Stimulated activated memory B cell treated with anti-CD40 and anti-IgM and Interleukin-4, amounts not matched to agents 10 μg/mL and 1 μg/mL and 100 μg/mL, for 72 hours (primary cell): ENCODE results near the gene IL5RA.
A peak's percentile ranks its signal among the peaks of the same experiment; 100 is the strongest.

Experiments
- ATAC-seq: fragments of 150-1000 bp; cut with Tn5 transposase; 2 replicates; pipeline ENCODE4 v1.10.0; 2021
- H3K27ac Mint-ChIP-seq: one replicate; pipeline ENCODE4 v1.8.0; 2022; ENCODE audit warnings: mild to moderate bottlenecking, mixed read lengths
- H3K27me3 Mint-ChIP-seq: one replicate; pipeline ENCODE4 v1.8.0; 2022; ENCODE audit warnings: mixed read lengths
- H3K36me3 Mint-ChIP-seq: one replicate; pipeline ENCODE4 v1.8.0; 2022; ENCODE audit warnings: mixed read lengths
- H3K4me1 Mint-ChIP-seq: one replicate; pipeline ENCODE4 v1.8.0; 2022; ENCODE audit warnings: mixed read lengths
- H3K4me3 Mint-ChIP-seq: one replicate; pipeline ENCODE4 v1.8.0; 2022; ENCODE audit warnings: mild to moderate bottlenecking, moderate library complexity, mixed read lengths
- H3K9me3 Mint-ChIP-seq: one replicate; pipeline ENCODE4 v1.8.0; 2022; ENCODE audit warnings: mixed read lengths

The IL5RA gene

DNA sequence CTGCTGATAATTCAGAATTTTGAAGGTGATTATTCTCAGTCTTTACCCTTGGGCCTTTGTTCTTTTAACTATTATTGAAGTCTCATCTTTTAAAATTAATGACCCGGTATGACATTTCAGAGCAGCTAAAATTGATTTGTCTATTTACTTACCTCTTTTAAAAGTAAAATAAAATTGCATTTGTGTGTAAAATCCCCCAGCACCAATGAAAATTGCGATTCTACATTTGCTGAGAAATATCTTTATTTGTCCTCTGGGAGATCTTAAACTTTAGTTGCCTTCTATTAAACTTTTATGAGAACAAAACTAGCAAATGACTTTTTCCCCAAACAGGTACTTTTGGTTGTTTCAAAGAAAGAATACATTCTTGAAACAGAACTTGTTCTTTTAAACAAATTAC is 7.5 kb upstream of the IL5RA start:
- H3K27ac Mint-ChIP-seq = no peak overlapping the region
- H3K36me3 Mint-ChIP-seq = no peaks in the 10 kb centered on the region
- no peaks in the 10 kb centered on the region for H3K27me3 Mint-ChIP-seq
- H3K4me3 Mint-ChIP-seq = no peak overlapping the region
- ATAC-seq = no peak
- peaks cover 17% of the 10 kb centered on the region for H3K4me1 Mint-ChIP-seq
- peaks cover 3% of the 10 kb centered on the region for H3K9me3 Mint-ChIP-seq

DNA sequence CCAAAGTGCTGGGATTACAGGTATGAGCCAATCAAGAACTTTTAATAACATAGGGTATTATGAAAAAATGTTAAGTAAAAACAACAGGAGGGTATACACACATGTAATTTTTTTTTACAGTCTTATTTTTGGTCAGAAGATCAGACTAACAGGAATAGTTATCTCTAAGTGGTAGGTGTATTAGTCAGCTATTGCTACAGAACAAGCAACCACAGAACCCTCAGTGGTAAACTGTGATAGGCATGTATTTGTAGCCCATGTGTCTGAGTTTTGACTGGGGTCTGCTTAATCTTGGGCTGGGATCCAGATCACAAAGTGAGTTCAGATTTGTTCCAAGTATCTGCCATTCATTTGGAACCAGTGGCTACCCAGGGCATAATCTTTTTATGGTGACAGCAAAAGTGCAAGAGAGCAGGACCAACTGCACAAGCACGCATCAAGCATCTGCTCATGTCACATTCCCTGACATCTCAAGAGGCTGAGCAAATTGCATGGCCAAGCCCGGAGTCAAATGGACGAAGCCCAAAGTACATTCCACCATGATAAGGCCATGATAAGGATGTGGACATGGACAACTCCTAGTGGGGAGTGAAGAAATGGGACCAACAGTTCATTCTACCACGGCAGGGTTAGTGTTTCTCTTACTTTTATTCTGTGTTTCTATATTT is 3.0 kb upstream of the IL5RA start:
- Mint-ChIP-seq H3K4me1 (peaks cover 40% of the 10 kb centered on the region), H3K36me3 (no peaks in the 10 kb centered on the region), H3K27me3 (no peaks in the 10 kb centered on the region), H3K27ac (no peak overlapping the region), H3K9me3 (peaks cover 3% of the 10 kb centered on the region), H3K4me3 (no peak overlapping the region)
- ATAC-seq = no peak

DNA sequence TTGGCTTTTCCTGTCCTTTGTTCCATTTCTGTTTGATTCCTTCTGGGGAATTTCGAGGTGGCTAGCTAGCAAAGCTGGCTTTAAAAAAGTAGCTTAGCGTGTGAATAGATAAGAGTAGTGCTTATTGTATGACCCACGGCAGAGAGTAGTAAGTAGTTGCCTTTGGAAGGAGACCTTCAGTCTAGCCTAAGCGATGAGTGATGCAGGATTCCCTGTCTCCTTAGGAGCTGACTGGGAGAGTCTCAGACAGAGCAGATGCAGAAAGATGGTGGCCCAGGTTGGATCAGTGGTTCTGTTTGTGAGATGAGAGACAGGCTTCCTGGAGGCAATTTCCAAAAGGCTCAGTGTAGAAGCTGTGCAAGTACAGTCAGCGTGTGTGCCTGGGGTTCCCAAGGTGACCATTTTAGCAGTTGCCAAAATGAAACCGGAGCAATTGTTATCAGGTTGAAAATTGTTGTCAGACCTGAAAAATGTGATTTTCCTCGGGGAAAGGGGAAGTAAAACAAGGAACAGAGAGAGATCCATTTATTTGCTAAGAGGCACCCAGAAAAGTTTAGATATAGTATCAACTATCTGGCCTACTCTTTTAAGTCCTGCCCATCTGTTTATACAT is 681 bp upstream of the IL5RA start:
- no peaks in the 10 kb centered on the region for H3K36me3 Mint-ChIP-seq
- peak overlapping the region; percentile 62 for H3K4me3 Mint-ChIP-seq
- peaks cover 3% of the 10 kb centered on the region for H3K9me3 Mint-ChIP-seq
- no peaks in the 10 kb centered on the region for H3K27me3 Mint-ChIP-seq
- no peak for ATAC-seq
- peak overlapping the region; percentile 77 for H3K27ac Mint-ChIP-seq
- peaks cover 50% of the 10 kb centered on the region for H3K4me1 Mint-ChIP-seq

DNA sequence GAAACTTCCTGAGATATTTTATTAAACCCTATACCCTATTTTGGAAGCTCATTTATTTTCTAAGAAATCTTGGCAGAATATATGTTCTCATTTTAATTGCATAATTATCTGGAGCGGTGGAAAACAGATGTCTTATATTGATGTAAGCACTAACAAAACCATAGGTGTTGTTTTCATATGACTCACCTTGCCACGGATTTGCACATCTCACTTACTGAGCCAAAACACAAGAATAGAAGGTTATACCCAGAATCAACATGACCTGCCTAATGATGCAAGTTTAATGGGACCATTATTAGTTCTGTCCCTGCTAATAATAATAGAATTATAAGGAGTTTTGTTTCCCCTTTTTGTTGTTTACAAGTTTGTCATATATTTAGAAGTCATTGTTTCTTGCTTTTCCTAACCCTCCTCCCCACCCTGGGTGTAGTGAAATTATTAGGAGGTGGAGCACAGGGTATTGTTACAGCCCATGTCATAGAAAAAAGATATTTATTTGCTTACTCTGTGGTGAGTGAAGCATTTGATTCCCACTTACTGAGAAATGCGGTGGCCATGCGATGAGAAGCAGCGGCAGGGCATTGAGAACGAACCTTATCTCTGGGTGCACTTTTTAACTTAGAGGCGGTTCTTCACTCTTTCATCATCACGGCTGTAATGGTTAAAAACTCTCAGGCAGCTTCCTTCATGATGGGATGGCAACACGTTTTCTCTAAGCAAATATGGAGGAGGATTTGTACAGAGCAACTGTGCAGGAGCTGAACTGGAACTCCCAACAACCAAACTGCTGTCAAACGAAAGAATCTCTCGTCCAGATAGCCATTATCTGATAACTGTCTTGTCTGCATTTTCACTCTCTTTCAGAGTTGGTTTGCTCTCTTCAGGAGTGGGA is 521 bp downstream of the IL5RA start:
- Mint-ChIP-seq H3K9me3 (no peaks in the 10 kb centered on the region), H3K4me3 (peak overlapping the region; percentile 62), H3K36me3 (no peaks in the 10 kb centered on the region), H3K27ac (peak overlapping the region; percentile 77), H3K4me1 (peaks cover 52% of the 10 kb centered on the region), H3K27me3 (no peaks in the 10 kb centered on the region)
- ATAC-seq = peak; percentile 70

DNA sequence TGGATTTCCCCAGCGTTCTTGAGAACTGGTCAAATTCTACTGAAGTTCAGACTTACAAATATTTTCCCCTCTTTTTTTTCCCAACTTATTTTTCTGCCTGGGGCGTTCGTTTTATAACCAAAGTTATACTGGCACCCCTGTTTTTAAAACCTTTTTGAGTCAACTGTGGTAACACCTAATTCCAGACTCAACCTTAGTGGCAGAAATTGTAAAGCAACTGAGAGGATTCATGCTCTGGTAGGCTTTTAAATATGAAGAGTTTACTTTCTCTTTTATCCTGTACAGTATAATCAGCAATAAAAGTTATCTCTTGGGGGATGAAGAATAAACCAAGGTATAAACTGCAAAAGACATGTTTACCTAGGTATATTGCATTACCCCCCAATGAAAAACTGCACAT is 2.3 kb downstream of the IL5RA start:
- H3K36me3 Mint-ChIP-seq = no peaks in the 10 kb centered on the region
- peak; percentile 75 for ATAC-seq
- H3K4me1 Mint-ChIP-seq = peaks cover 50% of the 10 kb centered on the region
- peak overlapping the region; percentile 77 for H3K27ac Mint-ChIP-seq
- no peaks in the 10 kb centered on the region for H3K9me3 Mint-ChIP-seq
- H3K27me3 Mint-ChIP-seq = no peaks in the 10 kb centered on the region
- H3K4me3 Mint-ChIP-seq = no peak overlapping the region

DNA sequence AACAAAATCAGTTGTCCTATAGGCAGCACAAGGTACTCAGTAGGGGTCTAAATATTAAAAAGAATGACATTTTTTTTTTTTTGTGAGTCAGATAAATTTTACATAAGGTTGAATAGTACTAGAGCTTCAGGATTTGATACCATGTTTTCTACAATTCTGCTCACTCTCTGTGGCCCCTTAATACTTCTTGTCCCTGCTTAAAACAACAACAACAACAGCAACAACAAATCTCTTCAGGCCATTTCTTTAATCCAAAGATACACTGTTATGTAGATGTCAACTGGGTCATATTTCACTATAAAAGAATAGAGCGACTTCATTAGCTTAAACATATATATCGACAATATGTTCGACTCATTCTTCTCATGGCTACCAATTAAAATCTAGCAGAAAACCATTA is 3.0 kb downstream of the IL5RA start:
- H3K36me3 Mint-ChIP-seq = no peaks in the 10 kb centered on the region
- no peak overlapping the region for H3K4me3 Mint-ChIP-seq
- peaks cover 51% of the 10 kb centered on the region for H3K4me1 Mint-ChIP-seq
- no peaks in the 10 kb centered on the region for H3K9me3 Mint-ChIP-seq
- no peaks in the 10 kb centered on the region for H3K27me3 Mint-ChIP-seq
- ATAC-seq = no peak
- H3K27ac Mint-ChIP-seq = peak overlapping the region; percentile 77

DNA sequence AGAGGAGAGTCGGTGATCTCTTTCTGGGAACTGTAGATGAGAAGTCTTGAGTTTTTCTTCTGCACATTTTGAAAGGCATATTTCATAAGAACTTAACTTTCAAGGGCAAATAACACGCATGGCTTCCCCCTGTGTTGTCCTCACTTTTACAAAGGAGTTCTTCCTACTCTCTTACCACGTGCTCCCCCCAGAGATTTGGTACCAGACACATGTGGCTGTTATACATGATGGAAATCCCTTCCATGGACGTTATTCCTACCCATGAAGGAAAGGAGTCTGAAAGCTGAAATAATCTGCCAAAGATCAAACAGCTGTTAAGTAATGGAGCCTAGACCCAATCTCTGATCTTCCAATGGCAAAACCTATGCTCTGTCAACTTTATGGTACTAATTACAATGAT is 4.4 kb downstream of the IL5RA start:
- Mint-ChIP-seq H3K27ac (no peak overlapping the region), H3K4me3 (no peak overlapping the region), H3K36me3 (no peaks in the 10 kb centered on the region), H3K4me1 (peaks cover 61% of the 10 kb centered on the region), H3K9me3 (no peaks in the 10 kb centered on the region), H3K27me3 (no peaks in the 10 kb centered on the region)
- no peak for ATAC-seq

DNA sequence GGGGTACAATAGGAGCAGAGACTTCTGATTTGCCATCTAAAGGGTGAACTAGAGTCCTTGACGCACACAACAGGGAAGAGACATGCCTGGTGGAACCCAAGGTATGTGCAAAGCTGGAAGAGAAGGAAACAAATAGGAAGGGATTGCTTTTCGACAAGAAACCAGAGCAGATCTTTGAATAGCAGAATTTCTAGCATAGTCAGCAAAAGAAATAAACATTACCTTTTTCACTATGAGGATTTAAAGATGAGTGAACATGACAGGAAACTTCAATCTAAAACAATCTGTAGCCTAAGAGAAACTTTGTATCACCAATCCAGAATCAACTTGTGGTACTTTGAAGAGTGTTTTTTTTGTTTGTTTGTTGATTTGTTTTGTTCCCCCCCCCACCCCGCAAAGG is 4.9 kb downstream of the IL5RA start:
- no peak overlapping the region for H3K4me3 Mint-ChIP-seq
- peaks cover 55% of the 10 kb centered on the region for H3K4me1 Mint-ChIP-seq
- H3K27me3 Mint-ChIP-seq = no peaks in the 10 kb centered on the region
- no peak overlapping the region for H3K27ac Mint-ChIP-seq
- H3K36me3 Mint-ChIP-seq = no peaks in the 10 kb centered on the region
- H3K9me3 Mint-ChIP-seq = no peaks in the 10 kb centered on the region
- ATAC-seq = no peak

DNA sequence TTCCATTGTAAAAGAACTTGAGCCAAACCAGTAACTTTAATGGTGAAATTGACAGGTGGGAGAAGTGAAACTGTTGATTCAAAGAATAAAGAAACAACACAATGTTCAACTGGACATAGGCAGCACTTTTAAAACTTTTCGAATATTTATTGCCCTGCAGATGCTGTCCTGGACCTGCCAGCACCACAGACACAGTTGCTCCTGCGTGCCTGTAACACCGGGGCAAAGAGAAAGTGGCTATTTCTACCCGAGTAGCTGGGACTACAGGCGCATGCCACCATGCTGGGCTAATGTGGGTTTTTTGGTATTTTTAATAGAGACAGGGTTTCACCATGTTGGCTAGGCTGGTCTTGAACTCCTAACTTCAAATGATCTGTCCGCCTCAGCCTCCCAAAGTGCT is 7.4 kb downstream of the IL5RA start:
- no peaks in the 10 kb centered on the region for H3K27me3 Mint-ChIP-seq
- no peak for ATAC-seq

DNA sequence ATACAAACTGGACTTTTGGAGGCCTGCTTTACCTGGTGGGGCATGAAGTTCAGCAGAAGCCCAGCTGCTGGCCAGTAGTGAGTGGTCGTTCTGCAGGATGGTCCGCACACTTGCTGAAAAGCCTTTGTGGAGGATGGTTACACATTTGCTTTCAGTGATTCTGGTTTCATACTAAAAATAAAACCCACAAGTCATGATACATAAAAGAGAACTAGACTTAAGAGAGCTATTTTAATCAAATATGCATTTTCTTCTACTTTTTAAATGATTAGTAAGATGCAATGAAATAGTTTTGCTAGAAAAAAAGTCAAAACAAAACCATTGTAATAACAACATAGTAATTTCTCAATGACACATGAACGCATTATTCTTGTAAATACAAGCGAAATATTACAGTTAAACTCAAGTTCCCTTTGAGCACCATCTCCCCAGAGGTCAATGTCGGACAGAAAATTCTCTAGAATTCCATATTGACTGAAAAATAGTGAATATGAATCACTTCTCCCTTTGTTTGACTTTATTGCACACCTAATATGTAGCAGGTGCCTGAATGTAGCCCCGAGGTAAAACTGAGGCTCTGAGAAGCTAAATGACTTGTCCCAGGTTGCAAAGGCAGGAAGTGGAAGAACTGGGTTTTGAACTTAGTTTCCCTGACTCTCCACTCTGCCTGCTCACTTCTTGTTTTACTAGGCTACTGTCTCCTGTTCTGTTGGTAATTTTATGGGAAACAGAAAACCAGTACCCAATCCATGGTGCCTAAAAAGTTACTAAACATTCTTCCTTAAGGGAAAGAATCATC is 8.3 kb downstream of the IL5RA start:
- Mint-ChIP-seq H3K27ac (peak overlapping the region; percentile 14), H3K4me1 (peaks cover 41% of the 10 kb centered on the region), H3K4me3 (no peak overlapping the region), H3K27me3 (no peaks in the 10 kb centered on the region), H3K36me3 (no peaks in the 10 kb centered on the region), H3K9me3 (no peaks in the 10 kb centered on the region)
- ATAC-seq = peak; percentile 75

More for the DNA sequence above, 7.4 kb downstream of the IL5RA start:
- H3K4me3 Mint-ChIP-seq = no peak overlapping the region
- H3K9me3 Mint-ChIP-seq = no peaks in the 10 kb centered on the region
- H3K27ac Mint-ChIP-seq = peak overlapping the region; percentile 14
- no peaks in the 10 kb centered on the region for H3K36me3 Mint-ChIP-seq
- peaks cover 42% of the 10 kb centered on the region for H3K4me1 Mint-ChIP-seq

DNA sequence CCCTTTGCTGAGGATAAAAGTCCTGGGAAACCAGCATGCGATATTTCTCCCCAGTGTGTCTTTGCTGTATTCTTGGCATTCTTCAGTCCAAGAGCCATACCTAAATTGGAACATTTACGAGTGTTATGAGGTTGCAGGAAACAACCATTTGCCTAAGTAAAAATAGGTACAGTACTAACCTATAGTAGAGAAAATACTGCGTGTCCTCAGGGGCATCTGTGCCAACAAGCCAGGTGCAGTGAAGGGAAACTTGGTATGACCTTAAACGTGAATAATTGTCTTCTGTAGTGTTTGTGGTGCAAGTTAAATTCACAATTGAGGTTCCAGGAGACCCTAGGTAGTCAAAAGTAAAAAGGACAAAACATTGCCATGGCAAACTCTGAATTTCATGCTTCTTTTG is 12.2 kb downstream of the IL5RA start:
- H3K9me3 Mint-ChIP-seq = no peaks in the 10 kb centered on the region
- no peaks in the 10 kb centered on the region for H3K36me3 Mint-ChIP-seq
- no peaks in the 10 kb centered on the region for H3K27me3 Mint-ChIP-seq
- ATAC-seq = peak; percentile 69
- no peak overlapping the region for H3K4me3 Mint-ChIP-seq
- peaks cover 37% of the 10 kb centered on the region for H3K4me1 Mint-ChIP-seq
- peak overlapping the region; percentile 22 for H3K27ac Mint-ChIP-seq

DNA sequence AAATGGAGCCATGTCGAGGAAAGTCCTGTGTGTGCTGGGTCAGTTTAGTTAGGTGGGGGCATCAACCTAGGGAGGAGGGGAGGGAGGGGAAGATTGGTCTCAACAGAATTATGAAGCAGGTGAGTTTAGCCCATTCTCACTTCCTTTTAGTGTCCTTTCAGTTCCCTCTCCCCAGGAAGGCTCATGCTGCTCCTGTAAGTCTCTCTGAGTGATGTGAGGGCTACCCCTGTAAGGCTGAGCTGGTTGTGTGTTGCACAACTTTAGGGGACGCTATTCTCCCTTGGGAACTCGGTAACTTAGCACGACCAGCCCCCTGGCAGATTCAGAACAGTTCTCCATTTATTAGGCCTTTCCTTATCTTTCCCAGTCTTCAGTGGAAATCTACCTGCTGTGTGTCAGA is 21.2 kb downstream of the IL5RA start:
- Mint-ChIP-seq H3K27me3 (no peaks in the 10 kb centered on the region), H3K27ac (peak overlapping the region; percentile 20), H3K36me3 (no peaks in the 10 kb centered on the region), H3K4me3 (no peak overlapping the region), H3K4me1 (peaks cover 40% of the 10 kb centered on the region), H3K9me3 (no peaks in the 10 kb centered on the region)
- peak; percentile 99 for ATAC-seq

DNA sequence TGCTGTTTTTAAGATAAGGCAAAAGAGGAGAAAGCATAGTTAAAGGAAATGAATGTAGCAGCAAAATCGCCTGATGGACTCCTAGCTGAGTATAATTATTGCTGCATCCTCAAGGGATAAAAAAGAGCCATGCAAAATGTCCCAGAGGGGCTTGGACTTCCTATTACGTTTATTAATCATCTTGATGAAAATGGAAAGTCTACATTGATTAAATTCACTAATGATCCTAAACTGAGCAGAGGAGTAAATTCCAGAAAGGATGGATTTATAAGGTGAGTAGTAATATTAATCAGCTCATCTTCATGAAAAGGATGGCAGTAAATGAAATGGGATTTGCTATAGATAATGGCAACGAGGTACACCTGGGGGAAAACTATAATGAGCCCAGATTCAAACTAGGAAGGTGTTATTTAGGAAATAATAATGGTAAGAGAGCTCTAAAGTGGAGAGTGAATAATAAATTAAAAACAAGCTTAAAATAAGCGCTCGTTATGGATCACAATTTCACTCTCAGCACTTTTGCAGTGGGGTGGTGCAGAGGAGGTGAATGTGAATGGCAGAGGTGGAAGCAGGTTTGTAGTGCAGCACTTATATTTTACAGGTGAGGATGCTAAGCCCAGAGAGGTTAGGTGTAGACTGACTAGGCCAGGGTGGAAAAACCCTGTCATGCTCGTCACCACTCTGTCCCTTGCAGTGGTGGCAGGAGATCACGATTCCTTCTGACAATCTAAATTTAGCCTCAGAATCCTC is 22.3 kb downstream of the IL5RA start:
- ATAC-seq = no peak
- Mint-ChIP-seq H3K4me3 (no peak overlapping the region), H3K36me3 (no peaks in the 10 kb centered on the region), H3K4me1 (peaks cover 46% of the 10 kb centered on the region), H3K27me3 (no peaks in the 10 kb centered on the region), H3K9me3 (no peaks in the 10 kb centered on the region), H3K27ac (peak overlapping the region; percentile 20)

DNA sequence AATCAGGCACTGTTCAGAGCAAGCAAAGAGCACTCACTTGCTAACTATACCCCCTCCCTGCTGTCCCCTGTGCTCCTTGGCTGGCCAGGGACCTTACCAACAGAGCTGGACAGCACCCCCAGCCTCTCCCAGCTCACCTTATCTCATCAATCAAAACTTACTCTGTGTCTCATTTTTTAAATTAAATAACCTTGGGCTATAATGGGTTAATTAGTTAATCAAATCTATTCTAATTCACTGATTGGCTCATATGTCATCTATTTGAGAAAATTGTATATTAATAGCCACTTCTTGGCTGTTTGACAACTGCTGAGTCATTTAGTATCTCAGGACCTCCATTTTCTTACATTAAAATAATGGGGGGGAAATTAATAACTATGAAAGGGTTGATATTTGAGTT is 22.9 kb downstream of the IL5RA start:
- Mint-ChIP-seq H3K9me3 (no peaks in the 10 kb centered on the region), H3K27me3 (no peaks in the 10 kb centered on the region), H3K4me1 (peaks cover 52% of the 10 kb centered on the region), H3K27ac (peak overlapping the region; percentile 20), H3K36me3 (no peaks in the 10 kb centered on the region), H3K4me3 (no peak overlapping the region)
- no peak for ATAC-seq
